GM18873 (cell line): ENCODE measurements around the gene CD7.

ENCODE experiments used
- ATAC-seq: cut with Tn5 transposase; IDR thresholded peaks from one replicate; pipeline ENCODE4 v1.9.1; 2021; ENCODE audit warnings: mild to moderate bottlenecking, moderate library complexity, moderate number of reproducible peaks; ENCODE audit not compliant: unreplicated experiment, low FRiP score

Gene CD7

GRCh38 chr17:82316651-82317393 lies 586 bp downstream of the CD7 start:
- ATAC-seq: no peak

- no peak for ATAC-seq
Observed at GRCh38 chr17:82315703-82316358, 1.6 kb downstream of the CD7 start.

GRCh38 chr17:82314727-82315605 lies 2.4 kb downstream of the CD7 start:
- ATAC-seq: no peak

DNA sequence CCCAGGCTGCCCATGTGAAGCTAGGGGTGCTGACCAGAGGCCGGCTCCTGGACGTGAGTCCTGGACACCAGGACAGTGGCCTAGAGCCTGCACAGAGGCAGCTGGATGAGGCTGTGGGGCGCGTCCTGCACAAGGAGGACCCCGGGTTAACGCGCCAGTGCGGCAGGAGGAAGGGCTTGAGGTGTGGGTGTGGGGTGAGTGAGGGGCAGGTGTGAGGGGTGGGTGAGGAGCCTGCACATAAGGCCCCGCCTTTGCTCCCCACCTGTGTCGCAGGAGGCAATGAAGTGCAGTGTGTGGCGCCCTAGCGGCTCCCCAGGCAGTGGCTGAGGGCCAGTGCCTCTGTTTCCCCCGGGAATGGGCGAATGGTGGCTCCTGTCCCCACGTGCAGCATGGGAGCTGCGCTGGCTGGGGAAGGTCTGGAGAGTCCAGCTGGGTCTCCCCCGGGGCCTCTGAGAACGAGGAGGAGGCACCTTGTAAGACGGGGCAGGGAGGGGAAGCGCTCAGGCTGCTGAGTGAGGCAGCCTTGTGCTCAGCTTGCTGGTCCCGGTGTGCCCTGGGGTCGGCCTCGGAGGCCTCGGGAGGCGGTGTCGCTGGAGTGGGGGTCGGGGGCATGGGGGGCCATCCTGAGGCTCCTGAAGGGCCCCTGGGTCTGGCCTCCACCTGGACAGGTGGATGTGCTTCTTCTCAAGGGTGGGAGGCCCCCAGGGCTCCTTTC lies 3.2 kb downstream of the CD7 start:
- no peak for ATAC-seq

GRCh38 chr17:82313195-82314011 lies 4.0 kb downstream of the CD7 start:
- ATAC-seq: no peak

GRCh38 chr17:82311971-82312370 lies 5.4 kb downstream of the CD7 start:
- ATAC-seq: no peak

GRCh38 chr17:82310877-82311276 lies 6.5 kb downstream of the CD7 start:
- ATAC-seq: no peak

DNA sequence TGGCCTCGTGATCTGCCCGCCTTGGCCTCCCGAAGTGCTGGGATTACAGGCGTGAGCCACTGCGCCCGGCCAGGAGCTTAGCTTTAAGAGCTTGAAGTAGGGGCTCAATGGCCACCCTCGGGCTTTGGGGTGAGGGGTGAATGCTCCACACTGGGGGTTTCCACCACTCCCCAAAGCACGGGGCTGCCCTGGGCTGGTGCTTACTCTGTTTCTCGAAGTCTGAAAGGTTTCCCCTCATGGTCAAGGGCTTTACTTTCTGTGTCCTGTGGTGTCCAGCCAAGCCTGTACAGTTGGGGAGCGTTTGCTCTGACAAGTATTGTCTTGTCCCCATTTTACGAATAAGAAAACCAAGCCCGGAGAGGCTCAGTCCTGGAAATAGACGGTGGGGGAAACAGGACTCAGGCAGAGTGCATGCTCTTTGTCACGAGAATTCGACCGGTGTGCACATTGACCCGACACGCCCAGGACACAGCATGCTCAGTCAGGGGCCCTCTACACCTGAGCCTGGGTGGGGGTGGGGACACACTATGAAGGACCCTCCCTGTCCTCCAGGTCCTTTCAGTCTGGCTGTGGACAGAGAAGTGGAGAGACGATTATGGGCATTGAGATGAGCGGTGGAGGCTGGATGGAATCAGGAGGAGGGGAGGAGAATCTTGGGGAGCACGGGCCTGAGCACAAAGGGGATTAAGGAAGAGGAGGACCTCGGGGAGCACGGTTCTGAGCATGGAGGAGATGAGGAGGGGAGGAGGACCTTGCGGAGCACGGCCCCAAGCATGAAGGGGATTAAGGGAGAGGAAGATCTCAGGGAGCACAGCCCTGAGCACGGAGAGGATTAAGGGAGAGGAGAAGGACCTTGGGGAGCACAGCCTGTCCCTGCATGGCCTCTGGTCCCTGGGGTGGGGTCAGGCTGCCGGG lies 7.5 kb downstream of the CD7 start:
- no peak for ATAC-seq

DNA sequence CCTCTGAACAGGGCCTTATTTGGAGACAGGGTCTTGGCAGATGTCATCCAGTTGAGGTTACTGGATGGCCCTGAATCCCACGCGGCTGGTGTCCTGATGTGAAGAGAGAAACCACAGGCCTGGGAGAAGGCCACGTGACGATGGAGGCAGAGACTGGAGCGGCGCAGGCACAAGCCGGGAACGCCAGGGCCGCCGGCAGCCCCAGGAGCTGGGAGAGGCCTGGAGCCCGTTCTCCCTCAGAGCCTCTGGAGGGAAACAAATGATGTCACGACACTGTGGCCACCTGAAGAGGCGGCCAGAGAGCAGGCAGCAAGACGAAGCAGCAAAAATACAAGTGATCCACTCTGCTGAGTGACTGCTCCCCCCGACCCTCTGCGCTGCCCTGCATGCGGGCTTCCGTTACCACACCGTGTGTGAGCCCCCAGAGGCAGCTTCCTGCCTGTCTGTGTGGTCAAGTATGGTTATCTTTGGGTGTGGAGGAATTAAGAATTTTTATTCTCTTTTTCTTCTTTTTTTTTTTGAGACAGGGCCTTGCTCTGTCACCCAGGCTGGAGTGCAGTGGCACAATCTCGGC lies 11.6 kb downstream of the CD7 start:
- ATAC-seq: no peak

- ATAC-seq: no peak
Observed at GRCh38 chr17:82304826-82305726, 12.3 kb downstream of the CD7 start.

DNA sequence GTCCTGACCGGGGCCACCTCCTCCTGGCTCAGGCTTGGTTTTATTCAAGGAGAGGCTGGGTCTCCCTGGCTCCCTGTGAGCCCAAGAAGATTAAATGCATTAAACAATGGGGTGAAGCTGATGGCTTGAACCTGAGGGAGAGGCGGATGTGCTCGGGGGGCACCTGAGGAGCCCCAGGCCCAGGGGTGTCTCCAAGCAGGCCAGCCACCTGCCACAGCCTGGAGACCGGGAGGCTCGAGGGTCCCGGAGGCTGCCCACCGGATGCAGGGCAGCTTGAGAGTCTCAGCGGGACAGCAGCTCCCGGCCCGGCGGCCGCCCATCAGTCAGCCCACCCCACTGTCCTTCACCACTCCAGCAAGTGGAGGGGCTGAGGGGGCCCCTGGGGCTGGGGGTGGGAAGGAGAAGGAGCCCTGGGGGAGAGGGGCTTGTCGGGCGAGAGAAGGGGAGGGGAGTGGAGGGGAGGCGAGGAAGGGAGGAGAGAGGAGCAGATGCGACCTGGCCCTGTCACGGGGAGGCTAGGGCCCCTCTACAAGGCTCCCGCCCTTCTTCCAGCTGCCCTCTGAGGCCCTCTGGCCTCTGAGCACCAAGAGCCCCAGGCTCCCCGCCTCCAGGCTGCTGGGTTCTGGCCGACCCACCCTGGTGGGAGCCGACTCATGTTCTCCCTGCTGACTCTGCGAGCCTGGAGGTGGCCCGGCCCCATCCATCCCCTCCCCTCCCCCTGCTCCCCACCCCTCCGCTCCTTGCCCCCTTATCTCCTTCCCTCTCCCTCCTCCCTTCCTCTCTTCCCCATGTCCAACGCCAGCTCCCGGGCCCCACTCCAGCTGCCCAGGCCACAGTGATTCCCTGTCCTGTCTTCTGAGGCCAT lies 13.2 kb downstream of the CD7 start:
- no peak for ATAC-seq

GRCh38 chr17:82302991-82303943 lies 14.1 kb downstream of the CD7 start:
- ATAC-seq: no peak

DNA sequence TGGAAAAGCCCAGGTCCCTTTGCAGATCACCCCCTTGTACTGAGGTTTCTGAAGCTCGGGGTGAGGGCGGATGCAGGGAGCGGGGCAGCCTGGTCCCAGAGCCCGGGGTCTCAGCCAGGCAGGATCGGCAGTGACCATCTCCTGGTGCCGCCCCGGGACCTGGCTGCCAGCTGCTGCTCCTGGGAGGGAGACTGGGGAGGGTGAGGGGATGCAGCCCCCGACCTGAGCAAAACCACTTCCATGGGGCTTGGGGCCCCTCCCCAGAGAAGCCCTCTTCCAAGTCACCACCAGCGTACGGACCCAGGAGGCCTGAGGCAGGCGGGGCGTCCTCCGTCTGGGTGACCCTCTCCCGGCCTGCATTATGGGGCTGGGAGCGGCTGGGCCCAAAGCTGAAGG lies 14.8 kb downstream of the CD7 start:
- no peak for ATAC-seq

- ATAC-seq: no peak
Observed at GRCh38 chr17:82301916-82302567, 15.4 kb downstream of the CD7 start.
